ENCODE measurements around the gene SEMA3E.
"Not testable (repeated sequence)": the region's sequence is repeated elsewhere in the genome, so short reads cannot be mapped to it uniquely, and the experiment has no call there.

The SEMA3E gene

DNA sequence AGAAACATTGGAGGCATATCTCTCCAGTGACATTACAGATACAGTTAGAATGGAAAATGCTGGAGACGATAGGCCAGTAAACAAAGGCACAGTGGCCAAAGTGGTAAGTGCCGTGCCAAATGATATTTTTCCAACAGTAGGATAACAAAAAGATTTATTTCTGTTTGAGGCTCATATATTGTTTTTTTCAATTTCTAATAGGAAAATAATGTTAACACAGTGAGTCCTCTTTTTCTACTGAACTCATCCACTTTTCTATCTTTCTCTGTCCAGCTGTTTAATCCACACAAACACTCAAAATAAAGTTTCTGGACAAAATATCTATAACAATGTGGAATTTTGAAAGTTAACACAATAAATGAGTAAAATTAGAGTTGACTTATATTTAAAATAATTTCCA is 201.3 kb downstream of the SEMA3E start:
- no peak for DNase-seq

DNA sequence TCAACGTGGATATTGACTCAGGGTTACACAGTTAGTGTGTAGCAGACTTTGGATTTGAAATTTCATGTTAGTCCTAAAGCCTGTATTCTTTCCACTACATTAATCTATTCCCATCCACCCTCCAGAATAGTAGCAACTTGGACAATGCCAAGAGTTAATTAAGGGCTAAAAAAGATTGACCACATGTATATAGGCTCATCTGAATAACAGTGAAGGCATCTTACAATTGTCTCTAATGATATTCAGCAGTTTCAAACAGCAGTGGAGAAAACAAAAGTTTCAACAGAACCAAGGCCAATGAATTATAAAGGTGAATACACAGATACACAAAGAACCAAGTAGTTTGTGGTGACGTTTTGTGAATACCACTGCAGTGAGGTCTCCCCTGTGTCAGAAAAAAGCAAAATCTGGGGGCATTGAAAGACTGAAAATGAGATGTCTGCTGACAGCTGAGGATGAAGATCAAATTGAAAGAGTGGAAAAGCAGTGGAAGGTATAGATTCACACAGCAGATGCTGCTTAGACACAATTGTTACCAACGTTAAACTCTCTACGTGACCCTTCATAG is 202.8 kb downstream of the SEMA3E start:
- no peak for DNase-seq

DNA sequence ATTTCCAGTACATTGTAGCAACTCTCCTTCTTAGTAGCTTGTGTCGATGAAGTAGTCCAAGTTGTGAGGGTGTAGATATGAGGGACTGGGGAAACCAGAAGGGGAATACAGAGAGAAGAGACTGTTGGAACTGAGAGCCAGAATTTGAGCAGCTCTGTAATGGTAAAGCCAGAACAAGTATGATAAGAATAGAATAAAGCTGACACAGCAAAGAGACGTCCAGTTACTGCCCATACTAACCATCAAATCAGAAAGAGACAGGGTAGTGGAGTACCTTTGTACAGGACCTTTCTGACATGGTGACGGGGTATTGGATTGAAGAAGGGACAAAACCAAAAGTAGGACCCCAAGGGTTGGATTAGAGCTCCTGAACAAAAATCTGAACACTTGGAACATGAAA is 206.0 kb downstream of the SEMA3E start:
- DNase-seq = no peak

DNA sequence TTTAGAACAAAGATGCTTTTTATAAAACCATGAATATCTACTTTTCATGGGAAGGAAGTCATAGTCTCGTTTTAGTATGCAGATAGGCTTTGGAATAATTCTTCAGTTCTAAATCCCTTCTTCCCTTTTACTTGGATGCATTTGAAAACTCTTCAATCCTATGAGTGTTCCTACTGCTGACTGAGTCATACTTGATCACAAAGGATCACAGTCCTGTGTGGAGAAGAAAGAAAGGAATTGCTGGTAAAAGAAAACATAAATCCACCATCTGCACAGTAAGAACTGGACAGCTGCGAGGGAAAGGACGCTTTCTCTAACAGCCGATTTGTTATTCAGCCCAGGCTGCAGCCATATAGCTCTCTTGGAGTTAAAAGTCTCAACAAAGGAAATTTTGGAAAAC is 209.9 kb downstream of the SEMA3E start:
- no peak for DNase-seq

DNA sequence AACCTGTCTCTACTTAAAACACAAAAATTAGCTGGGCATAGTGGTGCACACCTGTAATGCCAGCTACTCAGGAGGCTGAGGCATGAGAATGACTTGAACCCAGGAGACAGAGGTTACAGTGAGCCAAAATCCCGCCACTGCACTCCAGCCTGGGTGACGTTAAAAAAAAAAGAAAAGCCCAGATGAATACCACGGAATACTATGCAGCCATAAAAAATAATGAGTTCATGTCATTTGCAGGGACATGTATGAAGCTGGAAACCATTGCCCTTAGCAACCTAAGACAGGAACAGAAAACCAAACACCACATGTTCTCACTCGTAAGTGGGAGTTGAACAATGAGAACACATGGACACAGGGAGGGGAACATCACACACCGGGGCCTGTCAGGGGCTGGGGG is 218.7 kb downstream of the SEMA3E start:
- DNase-seq = not testable (repeated sequence)

DNA sequence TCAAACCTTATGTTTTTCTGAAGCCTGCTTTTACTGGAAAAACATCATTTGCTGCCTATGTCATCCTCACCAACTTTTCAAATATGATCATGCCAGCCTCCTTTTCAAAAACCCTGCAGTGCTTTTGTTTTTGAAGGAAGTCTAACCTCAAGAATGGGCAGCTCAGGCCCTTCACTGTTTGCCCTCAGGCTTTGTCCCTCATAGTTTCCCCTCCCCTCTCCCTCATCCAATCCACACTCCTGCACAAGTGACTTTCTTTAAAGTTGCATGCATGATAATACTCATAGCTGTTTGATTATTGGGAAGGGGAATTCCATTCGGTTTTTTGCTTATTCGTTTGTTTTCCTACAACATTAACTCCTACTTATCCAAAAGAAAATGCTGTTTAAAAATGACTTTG is 219.4 kb downstream of the SEMA3E start:
- no peak for DNase-seq

DNA sequence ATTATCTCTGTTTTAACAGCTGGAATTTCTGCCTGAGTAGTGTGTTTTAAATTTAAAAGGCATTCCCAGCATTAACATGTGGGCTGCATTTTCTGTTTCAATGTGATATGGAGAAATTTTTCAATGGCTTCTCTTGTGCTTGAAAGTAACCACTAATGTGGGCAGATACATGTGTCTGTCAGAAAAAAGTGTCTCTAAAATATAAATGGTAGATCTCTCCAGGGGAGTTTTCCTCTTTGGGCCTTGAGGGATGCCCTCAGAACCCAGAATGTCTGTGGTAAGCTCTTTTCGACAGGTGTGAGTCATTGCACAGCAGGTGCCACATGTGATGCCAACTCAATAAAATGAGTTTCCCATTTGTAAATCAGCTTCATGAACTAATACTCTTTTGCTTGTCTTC is 221.1 kb downstream of the SEMA3E start:
- DNase-seq = no peak

DNA sequence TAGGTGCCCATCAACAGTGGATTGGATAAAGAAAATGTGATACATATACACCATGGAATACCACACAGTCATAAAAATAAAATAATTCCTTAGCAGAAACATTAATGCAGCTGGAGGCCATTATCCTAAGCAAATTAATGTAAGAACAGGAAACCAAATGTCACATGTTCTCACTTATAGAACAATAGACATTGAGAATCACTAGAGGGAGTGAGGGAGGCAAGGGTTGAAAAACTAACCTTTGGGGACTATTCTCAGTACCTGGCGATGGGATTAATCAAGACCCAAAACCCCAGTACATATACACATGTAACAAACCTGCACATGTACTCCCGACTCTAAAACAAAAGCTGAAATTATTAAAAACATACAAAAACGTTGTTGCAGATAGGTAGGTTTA is 222.6 kb downstream of the SEMA3E start:
- DNase-seq = no peak

DNA sequence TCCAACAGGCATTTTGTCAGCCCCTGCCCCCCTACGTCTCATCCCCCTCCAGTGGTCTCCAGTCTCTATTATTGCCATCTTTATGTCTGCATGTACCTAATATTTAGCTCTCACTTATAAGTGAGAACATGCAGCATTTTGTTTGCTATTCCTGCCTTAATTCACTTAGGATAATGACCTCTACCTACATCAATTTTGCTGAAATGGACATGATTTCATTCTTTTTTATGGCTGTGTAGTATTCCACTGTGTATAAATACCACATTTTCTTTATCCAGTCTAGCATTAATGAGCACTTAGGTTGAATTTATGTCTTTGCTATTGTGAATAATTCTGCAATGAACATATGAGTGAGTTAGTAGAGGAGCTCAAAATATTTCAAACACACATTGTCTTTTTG is 229.9 kb downstream of the SEMA3E start:
- no peak for DNase-seq

DNA sequence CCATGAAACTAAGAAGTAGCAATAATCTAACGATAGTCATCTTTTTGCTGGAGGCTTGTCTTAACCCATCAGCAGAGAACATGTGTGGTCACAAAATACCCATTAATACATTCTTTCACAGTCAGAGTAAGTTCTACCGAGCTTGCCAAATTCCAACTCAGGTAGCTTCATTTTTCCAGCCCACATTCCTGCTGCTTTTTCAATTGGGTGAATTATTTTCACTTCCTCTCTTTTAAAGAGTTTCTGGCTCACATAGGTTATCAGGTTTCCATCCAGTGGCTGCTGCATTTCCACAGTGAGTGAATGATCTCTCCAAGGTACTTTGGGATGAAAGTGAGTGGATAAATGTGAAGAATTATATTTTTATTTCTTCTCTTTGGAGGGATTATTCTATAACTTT is 233.1 kb downstream of the SEMA3E start:
- no peak for DNase-seq

DNA sequence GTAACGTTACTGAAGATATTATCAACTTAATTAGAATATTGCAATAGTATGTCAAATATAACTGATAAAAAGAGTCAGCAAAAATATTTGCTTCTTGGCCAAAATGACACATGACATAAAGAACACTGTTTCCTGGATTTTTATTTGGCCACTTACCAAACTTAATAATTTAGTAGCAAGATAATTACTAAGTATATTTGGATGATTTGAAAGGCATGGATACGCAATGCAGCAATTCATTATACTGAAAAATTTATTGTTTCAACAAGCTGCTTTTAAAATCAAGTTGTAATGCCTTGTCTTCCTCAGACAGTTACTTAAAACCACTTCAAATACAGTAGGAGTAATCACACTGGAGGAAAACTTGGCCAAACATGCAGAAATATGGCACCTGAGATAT is 234.0 kb downstream of the SEMA3E start:
- DNase-seq = no peak

DNA sequence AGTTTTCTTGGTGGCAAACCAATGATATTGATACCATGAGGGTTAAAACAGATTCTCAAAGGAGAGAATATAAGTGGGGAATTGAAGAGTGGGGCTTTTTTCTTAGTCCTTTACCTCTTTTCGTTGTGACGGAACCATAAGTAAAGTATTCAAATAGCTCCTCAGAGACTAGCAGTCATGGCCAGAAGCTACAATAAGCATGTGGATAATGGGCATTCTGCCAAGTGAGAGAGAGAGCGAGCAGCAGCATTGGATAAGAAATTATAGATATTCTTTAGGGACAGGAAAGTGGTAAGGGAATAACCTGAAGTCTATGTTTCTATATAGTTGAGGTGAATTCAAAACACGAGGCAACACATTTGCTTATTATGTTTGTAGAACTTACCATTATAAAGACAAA is 235.1 kb downstream of the SEMA3E start:
- DNase-seq = no peak

DNA sequence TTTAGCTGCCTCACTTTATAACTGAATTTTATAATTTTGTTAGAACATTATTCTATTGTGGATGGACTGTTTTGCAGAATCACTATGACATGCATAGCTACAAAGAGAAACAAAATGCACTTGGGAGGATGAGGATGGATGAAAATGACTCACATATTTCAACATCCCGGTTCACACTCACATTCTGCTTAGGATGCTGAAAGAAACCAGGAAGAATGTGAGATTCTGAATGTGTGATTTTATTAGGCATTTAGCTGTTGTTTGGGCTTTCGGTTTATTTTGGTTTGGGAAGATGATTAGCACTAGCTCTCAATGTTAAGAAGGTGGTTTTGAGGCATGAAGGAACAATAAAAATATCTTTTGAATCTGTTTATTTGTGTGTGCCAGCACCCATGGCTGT is 235.5 kb downstream of the SEMA3E start:
- DNase-seq = no peak

DNA sequence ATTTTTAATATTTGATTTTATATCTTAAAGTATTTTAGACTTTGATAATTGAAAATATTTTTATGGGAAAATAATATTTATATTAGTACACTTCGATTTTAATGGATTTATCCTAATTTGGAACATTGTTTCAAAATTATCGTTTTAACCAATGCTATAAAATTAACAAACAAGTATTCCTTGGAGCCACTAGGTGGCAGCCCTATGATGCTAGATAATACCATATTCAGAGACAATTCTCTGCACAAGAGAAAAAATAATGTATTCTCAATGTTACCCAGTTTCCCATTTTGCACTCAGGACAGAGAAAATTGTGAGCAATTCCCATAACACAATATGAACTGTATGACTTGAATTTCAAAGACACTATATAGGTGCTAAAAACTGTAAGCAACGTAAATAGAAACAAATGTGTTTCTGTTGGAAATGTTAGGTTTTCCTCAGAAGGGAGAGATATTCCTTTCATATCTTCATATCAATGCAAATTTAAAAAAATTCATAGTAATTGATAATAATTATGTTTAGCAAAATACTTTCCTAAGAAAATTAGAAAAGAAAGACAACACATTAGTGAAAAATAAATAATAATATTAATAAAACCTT is 237.8 kb downstream of the SEMA3E start:
- no peak for DNase-seq

DNA sequence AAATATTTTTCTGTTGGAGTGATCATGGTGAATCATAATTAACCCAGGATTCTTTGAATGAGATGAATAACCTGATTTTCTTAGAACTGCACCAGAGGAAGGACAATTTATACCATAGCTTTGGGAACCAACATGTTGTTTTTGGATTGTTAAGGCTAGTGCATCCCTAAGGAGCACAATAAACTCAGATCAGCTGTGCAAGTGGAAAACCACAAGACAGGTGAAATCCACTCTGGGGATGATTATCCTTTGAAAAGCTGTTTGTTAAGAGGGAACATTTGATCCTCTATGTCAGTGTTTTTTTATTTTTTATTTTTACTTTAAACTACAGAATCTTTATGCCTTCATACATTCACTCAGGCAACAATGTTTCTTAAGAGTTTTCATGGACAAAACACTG is 254.2 kb downstream of the SEMA3E start:
- DNase-seq = no peak

DNA sequence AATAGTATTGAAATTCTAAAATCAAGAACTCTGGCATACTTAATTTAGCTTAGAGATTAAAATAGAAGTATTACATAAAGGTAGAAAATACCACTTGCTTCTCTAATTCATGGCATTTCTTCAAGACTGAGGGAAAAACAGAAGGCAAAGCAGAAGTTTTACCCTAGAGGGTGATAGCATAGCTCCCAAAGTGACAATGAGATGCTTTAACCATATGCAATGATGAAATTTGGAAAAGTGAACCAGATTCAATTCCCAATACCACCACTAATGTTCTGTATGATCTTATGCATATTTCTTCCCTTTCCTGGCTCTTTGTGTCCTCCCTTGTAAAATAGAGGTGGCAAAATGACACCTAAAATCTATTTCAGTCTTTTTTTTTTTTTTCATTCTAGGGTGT is 260.5 kb downstream of the SEMA3E start:
- DNase-seq = no peak

DNA sequence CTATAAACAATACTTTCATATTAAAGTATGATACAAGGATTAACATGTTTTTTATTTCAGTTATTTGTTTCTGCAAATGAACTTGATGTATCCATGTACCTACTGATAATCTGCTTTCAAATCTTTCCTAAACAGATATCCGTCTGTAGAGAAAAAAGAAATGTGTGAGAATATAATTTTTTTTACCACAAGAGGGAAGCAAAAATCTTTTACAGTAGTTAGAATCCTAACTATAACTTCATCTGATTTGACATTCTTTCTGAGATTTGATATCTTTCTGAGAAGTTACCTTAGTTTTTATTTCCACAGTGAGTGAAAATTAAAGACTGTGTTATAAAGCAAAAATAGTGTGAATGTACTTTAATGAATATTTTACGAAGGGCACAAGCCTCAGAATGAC is 282.3 kb downstream of the SEMA3E start:
- no peak for DNase-seq

DNA sequence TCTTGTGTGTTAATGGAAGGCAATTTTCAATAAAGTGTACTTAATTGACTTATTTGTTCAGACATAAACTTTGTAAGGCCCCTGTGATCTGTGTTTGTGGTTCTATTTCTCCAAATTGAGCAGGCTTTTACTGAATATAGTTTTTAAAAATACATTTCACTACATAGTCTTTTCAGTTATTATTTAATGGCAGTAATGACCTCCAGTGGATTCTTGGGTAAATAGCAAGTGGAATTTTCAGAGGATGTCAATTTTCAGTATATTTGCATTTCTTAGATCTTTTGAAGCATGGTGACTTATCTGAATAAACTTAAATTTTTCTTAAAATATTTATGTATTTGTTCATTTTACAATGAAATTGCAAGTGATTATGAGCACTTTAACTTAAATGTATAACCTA is 283.2 kb downstream of the SEMA3E start:
- no peak for DNase-seq

DNA sequence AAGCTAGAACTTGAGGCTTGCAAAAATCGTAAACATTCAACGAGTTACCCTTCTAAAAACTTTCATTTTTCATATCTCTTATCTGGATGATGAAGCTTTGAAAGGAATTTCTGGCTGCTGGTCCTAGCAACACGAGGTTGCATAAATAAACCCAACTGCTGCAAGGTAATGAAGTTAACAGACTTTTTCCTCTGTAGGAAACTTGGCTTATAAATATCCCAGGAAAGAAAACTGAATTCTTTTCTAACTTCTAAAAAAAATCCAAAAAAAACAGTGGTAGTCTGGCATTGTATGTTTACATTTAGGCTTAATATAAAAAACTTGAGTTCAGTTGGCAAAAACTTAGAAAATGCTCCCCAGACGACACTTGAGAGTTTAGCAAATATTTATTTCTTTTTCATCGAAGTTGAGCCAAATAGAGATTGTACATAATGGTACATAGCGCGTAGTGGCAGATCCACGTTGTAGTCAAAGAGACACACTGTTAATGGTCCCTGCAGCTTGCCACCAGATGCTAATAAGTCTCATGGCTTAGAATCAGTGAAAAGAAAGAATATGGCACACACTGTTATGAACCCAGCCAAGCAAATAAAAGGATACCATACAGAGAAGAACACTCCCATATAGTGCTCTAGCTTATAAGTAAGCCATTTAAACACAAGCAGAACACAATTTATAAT is 285.9 kb downstream of the SEMA3E start:
- no peak for DNase-seq

DNA sequence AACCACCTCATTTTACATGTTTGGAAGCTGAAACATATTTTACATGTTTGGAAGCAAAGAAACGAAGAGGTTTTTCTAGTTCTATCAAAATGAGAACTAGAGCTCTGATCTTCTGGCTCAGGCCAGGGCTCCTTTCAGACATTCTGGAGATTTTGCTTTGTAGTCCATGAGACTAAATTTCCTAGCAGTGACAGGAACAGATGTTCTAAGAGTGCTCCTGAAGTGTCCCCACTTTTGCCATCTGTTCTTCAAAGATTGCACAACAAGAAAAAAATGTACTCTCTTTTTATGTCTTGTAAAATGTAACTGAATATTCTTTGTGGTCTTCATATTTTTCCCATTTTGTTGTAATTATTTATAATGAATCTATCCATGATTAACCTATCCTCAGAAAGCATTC is 289.8 kb downstream of the SEMA3E start:
- DNase-seq = no peak

DNA sequence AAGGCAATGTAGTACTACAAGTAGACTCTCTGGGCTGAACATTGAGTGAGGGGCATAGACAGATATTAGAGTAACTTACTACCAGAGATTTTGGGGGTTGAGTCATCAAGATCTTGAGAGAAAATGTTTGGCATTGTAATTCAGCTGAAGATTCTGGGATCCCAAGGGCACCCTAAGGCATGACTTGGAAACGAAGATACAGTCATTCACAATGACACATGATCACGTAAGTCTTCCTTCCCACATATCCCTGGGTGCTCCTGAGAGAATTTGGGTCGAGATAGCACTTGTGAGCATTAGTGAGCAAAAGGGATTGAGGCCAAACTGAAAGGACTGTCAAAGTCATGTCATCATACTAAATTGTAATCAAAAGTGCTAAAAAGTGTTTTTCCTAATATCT is 293.8 kb downstream of the SEMA3E start:
- DNase-seq = no peak

DNA sequence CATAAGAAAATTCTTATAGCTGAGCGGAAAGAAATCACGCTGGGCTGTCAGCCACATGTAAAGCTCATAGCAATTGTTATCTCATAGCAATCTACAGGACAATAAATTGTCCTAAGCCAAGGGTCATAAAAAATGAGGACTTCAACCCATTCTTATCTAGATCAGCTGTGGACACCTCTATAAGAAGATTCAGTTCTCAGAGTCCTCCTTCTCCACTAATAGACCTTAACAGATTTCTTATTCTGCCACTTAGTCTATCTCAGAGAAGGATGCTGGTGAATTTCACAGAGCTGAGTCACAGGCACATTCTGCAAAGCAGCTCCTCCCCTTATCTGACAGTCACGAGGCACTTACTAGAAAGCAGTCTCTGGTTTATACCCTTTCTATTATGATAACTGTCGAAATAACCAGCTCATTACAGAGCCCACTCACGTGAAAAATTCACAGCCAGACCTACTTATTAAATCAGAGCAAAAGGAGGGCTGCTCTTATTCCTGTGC is 300.9 kb downstream of the SEMA3E start:
- no peak for DNase-seq

DNA sequence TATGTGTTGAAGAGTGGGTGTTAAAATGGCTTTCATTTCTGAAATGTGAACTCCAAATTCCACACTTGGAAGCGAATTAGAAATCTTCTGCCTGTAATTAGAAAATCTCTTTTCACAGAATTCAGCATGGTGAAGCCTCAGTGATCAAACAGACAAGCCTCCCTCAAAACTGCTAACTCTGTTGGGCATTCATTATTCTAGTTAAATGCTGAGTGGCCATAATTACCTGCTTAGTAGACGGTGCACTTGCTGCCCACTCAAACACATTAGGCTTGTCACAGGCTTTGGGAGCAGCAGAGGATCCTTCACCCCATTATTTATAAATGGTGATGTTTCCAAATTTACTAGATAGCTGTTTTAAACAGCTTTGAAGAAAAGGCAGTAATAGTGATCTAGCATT is 309.0 kb downstream of the SEMA3E start:
- no peak for DNase-seq

DNA sequence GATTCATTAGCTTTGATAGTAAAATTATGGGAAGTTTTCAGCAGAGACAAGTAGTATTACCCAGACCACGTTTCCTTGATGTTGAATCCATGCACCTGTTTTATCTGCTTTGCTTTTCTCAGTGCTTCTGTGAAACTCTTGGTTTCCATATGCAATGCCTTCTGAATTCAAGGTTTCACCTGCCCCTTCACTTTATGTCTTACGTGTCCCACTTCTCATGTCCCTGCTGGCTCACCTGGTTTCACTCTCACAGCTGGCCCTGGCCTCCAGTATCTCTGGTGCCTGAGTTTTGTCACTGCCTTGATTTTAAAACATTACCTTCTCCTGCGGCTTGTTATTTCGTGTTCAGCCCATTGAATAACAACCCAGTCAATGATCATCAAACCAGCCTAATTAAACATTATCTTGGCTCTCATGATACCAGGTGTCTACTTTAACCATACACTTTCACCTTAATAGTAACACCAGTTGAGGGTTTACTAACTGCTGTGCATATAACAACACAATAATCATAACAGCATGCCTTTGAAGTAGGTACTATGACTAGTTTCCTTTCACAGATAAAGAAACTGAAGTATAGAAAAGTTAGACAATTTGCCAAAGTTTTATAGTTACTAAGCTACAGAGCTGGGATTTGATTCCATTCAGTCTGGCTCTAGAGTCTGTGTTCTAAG is 310.5 kb downstream of the SEMA3E start:
- no peak for DNase-seq

All from CD4-positive, alpha-beta T cell treated with Interleukin-1 beta for 1 hour (primary cell).